GM18508 (cell line): ENCODE measurements around the gene ZNF80.

Experiments
- ATAC-seq: cut with Tn5 transposase; IDR thresholded peaks from one replicate; pipeline ENCODE4 v1.9.1; 2021; ENCODE audit warnings: moderate number of reproducible peaks; ENCODE audit not compliant: insufficient read depth, unreplicated experiment

ZNF80 gene

GRCh38 chr3:114221165-114221880 is 16.1 kb downstream of the ZNF80 start:
- ATAC-seq, result no peak

GRCh38 chr3:114219741-114220140 is 17.6 kb downstream of the ZNF80 start:
- no peak for ATAC-seq

- ATAC-seq, result no peak
Measured at GRCh38 chr3:114218578-114219185, 18.7 kb downstream of the ZNF80 start.

GRCh38 chr3:114218006-114218405 is 19.4 kb downstream of the ZNF80 start:
- ATAC-seq, result no peak

GRCh38 chr3:114217266-114217665 is 20.1 kb downstream of the ZNF80 start:
- no peak for ATAC-seq

- ATAC-seq, result no peak
Measured at GRCh38 chr3:114216186-114216970, 21.0 kb downstream of the ZNF80 start.

GRCh38 chr3:114214542-114215341 is 22.6 kb downstream of the ZNF80 start:
- ATAC-seq, result no peak

GRCh38 chr3:114213627-114214541 is 23.5 kb downstream of the ZNF80 start:
- peak; percentile 76 for ATAC-seq

GRCh38 chr3:114213292-114213626 is 24.1 kb downstream of the ZNF80 start:
- ATAC-seq, result peak; percentile 2

GRCh38 chr3:114212646-114213045 is 24.7 kb downstream of the ZNF80 start:
- no peak for ATAC-seq

- ATAC-seq, result peak; percentile 81
Measured at GRCh38 chr3:114207768-114208167, 29.6 kb downstream of the ZNF80 start.

- no peak for ATAC-seq
Measured at GRCh38 chr3:114206342-114206741, 31.0 kb downstream of the ZNF80 start.

GRCh38 chr3:114205541-114205940 is 31.8 kb downstream of the ZNF80 start:
- ATAC-seq, result no peak

- ATAC-seq, result no peak
Measured at GRCh38 chr3:114194750-114195149, 42.6 kb downstream of the ZNF80 start.

GRCh38 chr3:114192136-114192535 is 45.2 kb downstream of the ZNF80 start:
- no peak for ATAC-seq

GRCh38 chr3:114186501-114186900 is 50.9 kb downstream of the ZNF80 start:
- no peak for ATAC-seq
